NB4 (cell line): ENCODE measurements around the gene FUOM.
"Not testable (repeated sequence)": the region's sequence is repeated elsewhere in the genome, so short reads cannot be mapped to it uniquely, and the experiment has no call there.

Experiments used
- DNase-seq: peaks from one replicate; pipeline ENCODE4 v3.0.0; 2010; ENCODE audit warnings: low read depth
- H3K4me3 ChIP-seq: one replicate; pipeline ENCODE4 v1.5.1; 2011; ENCODE audit warnings: mild to moderate bottlenecking, low read depth, low read length, moderate library complexity
- MYC ChIP-seq: IDR thresholded peaks from 2 replicates; pipeline ENCODE4 v1.6.1; 2011; ENCODE audit warnings: low read depth, low read length
- POLR2A ChIP-seq: IDR thresholded peaks from 2 replicates; pipeline ENCODE4 v1.6.1; 2011; ENCODE audit warnings: mild to moderate bottlenecking; ENCODE audit not compliant: insufficient read length; ENCODE audit errors: extremely low read depth
- TF ChIP-seq, protein P1 (sequence below): IDR thresholded peaks from 2 replicates; pipeline ENCODE4 v1.6.1; 2011; ENCODE audit warnings: low read depth, low read length
- TF ChIP-seq, protein P2 (sequence below): IDR thresholded peaks from one replicate; pipeline ENCODE4 v1.5.1; 2012; ENCODE audit warnings: low read depth, low read length

Gene FUOM

DNA sequence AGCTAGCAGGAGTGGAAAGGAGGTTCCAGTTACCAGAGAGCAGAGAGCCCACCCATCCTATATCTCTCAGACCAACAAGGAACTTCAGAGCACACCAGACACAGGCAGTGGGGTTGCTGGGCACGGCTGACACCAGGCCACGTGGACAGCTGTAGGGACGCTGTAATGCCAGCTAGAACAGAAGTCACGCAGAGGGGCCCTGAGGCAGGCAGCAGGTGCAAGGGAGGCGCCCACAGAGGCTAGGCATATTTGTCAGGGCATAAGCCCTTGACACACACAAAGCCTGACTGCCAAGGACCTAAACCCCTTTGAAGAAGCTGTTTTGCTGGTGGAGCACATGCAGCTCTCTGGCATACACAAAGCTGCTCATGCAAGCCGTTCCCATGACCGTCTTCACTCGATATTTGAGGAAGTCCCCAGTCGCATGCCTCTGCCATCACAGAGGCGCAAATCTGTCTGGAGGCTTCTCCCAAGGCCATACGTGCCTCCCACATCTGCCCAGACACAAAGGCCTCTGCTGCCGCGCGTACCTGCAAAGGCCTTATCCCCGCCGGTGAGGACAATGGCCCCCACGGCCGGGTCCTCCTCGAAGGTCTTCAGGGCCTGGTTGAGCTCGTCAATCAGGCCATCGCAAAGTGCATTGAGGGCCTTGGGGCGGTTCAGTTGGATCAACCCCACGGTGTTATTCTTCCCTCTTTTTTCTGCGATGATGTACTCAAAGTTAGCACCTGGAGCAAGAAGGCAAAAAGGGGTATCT is 12.4 kb upstream of the FUOM start:
- no peak for DNase-seq
- H3K4me3 ChIP-seq = no peak overlapping the region
- TF ChIP-seq, protein P1, sequence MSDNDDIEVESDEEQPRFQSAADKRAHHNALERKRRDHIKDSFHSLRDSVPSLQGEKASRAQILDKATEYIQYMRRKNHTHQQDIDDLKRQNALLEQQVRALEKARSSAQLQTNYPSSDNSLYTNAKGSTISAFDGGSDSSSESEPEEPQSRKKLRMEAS = no peak
- TF ChIP-seq, protein P2, sequence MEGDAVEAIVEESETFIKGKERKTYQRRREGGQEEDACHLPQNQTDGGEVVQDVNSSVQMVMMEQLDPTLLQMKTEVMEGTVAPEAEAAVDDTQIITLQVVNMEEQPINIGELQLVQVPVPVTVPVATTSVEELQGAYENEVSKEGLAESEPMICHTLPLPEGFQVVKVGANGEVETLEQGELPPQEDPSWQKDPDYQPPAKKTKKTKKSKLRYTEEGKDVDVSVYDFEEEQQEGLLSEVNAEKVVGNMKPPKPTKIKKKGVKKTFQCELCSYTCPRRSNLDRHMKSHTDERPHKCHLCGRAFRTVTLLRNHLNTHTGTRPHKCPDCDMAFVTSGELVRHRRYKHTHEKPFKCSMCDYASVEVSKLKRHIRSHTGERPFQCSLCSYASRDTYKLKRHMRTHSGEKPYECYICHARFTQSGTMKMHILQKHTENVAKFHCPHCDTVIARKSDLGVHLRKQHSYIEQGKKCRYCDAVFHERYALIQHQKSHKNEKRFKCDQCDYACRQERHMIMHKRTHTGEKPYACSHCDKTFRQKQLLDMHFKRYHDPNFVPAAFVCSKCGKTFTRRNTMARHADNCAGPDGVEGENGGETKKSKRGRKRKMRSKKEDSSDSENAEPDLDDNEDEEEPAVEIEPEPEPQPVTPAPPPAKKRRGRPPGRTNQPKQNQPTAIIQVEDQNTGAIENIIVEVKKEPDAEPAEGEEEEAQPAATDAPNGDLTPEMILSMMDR = no peak
- no peak for TF ChIP-seq MYC
- no peak for TF ChIP-seq POLR2A

DNA sequence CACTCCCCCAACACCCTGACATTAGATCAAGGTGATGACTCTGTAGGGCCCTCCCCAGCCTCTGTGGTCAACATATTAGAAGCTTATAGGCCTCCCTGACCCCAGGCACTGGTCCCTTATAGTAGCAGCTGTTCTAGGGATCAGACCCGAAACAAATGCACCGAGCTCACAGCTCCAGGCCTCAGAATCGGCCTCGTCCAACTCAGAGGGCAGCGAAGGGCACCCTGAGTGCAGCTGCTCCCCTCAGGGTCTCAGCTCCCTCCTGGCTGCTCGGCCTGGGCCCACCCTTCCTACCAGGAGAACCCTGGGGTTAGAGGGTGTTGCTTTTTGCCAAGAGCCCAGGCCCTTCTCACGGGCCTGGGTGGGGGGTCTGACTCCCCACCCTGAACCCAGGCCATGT is 10.3 kb upstream of the FUOM start:
- TF ChIP-seq MYC (no peak), POLR2A (no peak)
- TF ChIP-seq, protein P2 = no peak
- TF ChIP-seq, protein P1 = no peak
- DNase-seq = no peak
- H3K4me3 ChIP-seq = no peak overlapping the region

DNA sequence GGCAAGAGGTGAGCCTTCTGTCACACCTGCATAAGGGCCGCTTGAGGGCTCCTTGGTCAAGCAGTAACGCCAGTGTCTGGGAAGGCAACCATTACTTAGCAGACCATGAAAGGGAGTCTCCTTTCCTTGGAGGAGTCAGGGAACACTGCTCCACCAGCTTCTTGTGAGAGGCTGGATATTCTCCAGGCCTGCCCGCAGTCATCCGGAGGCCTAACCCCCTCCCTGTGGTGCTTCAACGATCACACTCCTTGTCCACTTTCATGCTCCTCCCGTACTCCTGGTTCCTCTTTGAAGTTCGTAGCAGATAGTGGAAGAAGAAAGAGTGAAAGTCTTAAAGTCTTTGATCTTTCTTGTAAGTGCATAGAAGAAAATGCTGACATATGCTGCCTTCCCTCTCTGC is 9.6 kb upstream of the FUOM start:
- not testable (repeated sequence) for H3K4me3 ChIP-seq, DNase-seq

DNA sequence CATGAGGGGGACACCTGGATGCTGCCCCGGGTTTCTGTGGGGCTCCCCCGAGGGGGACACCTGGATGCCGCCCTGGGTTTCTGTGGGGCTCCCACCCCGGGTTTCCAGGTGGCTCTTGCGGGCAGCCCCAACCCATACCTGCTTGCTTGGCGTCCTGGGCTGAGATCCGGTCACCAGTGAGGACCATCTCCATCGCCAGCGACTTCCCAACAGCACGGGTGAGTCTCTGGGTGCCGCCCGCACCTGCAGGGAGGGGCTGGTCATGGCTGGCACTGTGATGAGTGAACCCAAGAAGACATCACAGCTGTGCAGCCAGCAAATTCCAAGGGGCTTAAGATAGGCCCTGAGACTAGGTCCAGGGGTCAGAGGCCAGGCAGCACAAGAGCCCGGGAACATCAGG is 8.9 kb upstream of the FUOM start:
- DNase-seq = no peak
- no peak overlapping the region for H3K4me3 ChIP-seq
- TF ChIP-seq, protein P2 = no peak
- no peak for TF ChIP-seq MYC
- TF ChIP-seq, protein P1 = no peak
- no peak for TF ChIP-seq POLR2A

DNA sequence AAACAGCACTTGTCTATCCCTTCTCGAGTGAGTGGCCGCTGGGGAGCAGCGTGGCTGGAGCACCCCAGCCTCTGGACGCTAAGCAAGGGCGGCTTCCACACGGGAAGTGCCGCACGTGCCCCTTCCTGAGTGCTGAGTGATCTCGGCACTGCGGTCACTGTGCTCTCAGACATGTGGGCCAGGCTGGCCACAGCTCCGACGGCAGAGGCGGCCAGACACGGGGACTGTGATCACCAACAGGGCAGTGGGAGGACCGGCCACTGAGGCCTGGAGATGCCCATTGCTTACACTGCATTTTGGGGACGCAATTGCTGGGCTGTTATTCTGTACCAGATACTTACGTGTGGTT is 8.3 kb upstream of the FUOM start:
- no peak overlapping the region for H3K4me3 ChIP-seq
- DNase-seq = no peak
- TF ChIP-seq, protein P1 = no peak
- TF ChIP-seq, protein P2 = no peak
- TF ChIP-seq MYC = no peak
- no peak for TF ChIP-seq POLR2A

DNA sequence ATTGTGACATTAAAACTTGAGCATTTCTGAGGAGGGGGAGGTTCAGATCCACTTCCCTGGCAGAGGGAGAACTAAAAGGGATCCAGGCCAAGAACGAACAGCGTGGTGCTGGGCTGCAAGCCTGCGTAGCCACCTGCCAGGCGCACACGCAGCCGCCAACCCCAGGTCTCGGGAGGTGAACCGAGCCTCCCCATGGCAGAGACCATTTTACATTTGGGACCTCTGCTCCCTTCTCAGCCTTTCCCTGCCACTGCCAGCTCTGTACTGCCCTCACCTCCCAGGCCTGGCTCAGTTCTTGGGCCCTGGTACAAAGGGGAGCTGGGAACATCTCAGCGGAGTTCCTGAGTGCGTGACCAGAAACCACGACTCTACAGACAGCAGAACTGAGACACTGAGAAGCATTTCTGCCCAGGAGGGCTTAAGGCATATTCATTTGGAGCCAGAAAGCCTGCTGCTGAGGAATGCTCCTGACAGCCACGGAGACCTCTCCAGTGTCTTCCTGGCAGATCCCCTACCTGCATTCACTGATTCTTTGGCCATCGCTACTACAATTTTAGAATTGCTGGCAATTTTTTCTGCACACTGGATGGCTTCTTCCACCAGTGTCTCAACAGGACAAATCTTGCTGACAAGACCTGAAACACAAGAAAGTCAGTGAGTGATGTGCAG is 7.8 kb upstream of the FUOM start:
- TF ChIP-seq POLR2A (no peak), MYC (no peak)
- TF ChIP-seq, protein P2 = no peak
- TF ChIP-seq, protein P1 = no peak
- no peak overlapping the region for H3K4me3 ChIP-seq
- DNase-seq = no peak
